GM21526 (cell line): ENCODE measurements around the gene NOP14.
"Not testable (repeated sequence)": the region's sequence is repeated elsewhere in the genome, so short reads cannot be mapped to it uniquely, and the experiment has no call there.

ENCODE experiments used
- ATAC-seq: cut with Tn5 transposase; IDR thresholded peaks from one replicate; pipeline ENCODE4 v1.9.1; 2021; ENCODE audit warnings: moderate library complexity; ENCODE audit not compliant: unreplicated experiment, low FRiP score

The NOP14 gene

GRCh38 chr4:2963175-2963965 is at the start of gene NOP14, which contains the start of gene GRK4:
NOP14 (minus strand) TSS chr4:2963406; CDS start chr4:2963319, 87 bp downstream.
GRK4 (plus strand) TSS chr4:2963571; CDS start chr4:2964071, 500 bp downstream.
- ATAC-seq: peak; percentile 87

DNA sequence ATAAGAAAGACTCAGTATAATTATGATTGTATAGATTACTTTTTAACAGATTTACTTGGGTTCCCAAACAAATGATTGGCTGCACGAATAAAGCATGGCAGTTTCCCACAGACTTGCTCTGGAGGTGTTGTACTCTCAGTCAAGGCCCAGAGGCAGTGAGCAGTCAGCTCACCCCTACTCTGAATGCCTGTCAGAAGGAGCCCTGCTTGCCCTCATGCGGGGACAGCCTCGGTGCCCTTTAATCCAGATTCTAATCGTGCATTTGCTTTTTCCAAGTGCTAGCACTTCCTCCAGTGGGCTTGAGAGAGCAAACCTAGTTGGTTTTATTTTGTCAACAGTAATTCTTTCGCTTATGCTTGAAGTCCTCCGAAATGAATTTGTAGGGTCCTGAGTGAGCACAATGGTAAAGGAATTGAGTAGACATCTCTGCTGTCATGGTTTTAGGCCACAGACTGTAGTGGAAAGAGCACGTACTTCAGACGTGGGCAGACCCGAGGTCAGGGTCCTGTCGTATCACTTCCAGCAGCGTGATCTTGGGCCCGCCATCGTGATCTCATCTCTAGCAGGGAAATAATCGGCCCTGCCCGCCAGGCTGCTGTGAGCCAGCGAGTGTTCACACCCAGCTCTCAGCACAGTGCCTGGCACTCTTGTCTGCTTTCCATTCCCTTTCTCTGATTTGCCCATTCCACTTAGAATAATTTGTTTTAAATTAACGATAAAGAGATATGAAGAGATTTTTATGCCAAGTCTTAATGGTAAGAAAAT is 48.4 kb upstream of the NOP14 start:
- ATAC-seq: no peak

DNA sequence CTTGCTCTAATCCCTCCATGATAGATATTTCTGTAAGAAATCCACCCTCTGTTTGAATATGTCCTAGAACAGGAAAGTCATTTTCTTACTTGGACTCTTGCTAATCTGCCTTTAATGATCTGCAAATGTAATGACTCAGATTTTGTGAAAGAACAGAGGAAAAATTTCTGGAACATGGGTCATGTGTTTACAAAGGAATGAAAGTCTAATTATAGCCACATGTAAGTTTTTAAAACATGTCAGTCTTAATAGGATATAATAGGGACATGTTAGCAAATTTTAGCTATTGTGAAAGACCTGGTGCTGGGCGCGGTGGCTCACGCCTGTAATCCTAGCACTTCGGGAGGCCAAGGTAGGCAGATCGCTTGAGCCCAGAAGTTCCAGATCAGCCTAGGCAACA is 47.8 kb upstream of the NOP14 start:
- no peak for ATAC-seq

DNA sequence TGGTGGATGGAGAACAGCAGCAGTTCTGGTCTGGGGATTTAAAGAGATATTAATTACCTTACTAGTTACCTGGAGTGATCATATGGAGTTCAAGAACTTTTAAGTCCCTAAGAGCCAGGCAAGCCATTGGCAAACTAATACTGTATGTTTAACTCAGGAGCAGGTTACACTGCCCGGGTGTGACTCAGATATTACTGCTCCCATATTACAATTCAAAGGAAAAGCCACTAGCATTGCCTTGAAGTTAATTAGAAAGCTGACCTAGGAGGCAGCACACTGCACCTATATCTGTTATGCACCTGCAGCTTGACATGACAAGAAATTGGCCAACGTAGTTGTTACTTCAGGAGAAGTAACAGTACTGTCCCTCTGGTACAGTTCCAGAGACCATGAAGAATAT is 47.4 kb upstream of the NOP14 start:
- ATAC-seq: no peak

DNA sequence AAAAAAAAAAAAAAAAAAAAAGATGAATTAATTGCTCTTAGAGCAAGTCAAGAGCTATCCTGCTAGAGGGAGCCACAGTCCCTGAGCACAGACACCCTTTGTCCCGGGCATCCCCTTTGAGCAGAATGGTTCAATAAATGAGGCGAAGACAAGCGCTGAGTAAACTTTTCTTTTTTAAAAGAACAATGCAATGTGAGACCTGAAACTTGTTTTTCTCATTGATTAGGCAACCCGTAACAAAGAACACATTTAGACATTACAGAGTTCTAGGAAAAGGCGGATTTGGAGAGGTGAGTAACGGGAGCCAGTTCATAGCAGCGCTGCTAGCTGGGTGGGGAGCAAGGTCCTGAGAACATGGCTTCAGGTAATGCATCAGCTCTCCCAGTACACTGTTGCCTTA is 46.2 kb upstream of the NOP14 start:
- no peak for ATAC-seq

- ATAC-seq: no peak
Observed at GRCh38 chr4:3007724-3008123, 44.5 kb upstream of the NOP14 start.

DNA sequence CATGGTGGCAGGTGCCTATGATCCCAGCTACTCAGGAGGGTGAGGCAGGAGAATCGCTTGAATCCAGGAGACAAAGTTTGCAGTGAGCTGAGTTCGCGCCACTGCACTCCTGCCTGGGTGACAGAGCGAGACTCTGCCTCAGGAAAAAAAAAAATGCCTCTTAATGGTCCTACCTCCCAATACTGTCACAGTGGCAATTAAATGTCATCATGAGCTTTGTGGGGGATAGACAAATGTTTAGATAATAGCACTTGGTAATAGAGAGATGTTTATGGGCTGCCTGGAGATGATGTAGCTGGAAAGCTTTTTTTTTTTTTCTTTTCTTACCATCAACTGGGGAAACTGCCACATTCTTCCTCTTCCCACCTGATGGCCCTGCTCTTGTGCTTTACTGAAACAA is 33.2 kb upstream of the NOP14 start:
- ATAC-seq: no peak

- ATAC-seq: no peak
Observed at GRCh38 chr4:2995546-2996265, 32.5 kb upstream of the NOP14 start.

DNA sequence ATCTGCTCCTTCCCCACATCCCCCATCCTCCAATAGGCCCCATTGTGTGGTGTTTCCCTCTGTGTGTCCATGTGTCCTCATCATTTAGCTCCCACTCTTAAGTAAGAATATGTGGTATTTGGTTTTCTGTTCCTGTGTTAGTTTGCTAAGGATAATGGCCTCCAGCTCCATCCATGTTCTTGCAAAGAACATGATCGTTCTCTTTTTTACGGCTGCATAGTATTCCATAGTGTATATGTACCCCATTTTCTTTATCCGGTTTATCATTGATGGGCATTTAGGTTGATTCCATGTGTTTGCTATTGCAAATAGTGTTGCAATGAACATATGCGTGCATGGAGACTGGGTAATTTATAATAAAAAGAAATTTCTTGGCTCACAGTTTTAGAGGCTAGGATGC is 31.7 kb upstream of the NOP14 start:
- ATAC-seq: no peak

DNA sequence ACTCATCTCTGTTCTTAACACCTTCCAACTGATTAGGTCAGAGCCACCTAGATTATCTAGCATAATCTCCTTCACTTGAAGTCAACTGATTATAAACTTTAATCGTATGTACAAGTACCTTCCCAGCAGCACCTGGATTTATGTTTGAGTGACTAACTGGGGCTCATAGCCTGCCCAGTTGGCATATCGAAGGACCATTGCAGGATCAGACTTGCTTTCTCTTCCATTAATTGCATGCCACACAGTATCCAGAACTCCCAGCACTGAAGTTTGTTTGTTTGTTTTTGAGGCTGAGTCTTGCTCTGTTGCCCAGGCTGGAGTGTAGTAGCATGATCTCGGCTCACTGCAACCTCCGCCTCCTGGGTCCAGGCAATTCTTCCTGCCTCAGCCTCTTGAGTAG is 28.0 kb upstream of the NOP14 start:
- no peak for ATAC-seq

- ATAC-seq: not testable (repeated sequence)
Observed at GRCh38 chr4:2983715-2984114, 20.5 kb upstream of the NOP14 start.

DNA sequence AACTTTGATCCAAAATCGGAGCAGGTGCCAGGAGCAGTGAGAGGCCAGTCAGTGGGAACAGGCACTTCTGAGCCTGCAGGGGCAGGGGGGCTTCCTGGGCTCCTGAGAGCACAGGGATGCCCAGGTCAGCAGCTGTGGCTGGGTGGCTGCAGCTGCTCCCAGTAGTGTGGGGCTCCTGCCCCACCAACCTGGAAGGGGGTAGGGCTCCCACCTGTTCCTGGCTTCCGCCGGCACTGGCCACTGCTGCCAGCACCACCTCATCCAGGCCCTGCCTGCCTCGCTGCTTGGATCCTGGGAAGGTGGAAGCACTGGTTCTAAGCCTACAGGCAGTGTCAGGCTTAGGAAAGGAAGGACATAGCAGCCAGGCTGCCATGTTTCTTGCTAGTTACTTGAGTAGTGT is 18.8 kb upstream of the NOP14 start:
- no peak for ATAC-seq

DNA sequence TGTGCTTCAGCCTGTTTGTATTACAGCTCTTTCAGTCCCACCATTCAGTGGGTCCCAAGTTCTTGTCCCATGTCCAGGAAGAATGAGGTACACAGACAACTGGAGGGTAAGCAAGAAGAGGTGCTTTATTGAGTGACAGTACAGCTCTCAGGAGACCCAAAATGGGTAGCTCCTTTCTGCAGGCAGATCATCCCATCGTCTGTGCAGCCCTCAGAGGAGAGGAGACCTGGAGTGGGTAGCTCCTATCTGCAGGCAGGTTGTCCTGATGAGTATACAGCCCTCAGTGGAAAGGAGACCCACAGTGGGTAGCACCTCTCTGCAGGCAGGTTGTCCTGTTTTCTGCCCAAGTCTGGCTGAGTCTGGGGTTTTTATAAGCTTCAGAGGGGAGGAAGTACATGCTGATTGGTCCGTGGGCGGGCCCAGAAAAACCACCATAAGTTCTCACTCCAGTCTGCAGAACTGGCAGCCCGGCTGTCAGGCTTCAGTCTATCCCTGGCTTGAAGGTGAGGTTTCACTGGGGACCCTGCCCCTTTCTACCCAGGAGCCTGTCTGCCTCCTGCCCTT is 18.1 kb upstream of the NOP14 start:
- no peak for ATAC-seq

- no peak for ATAC-seq
Observed at GRCh38 chr4:2977211-2978088, 14.2 kb upstream of the NOP14 start.

GRCh38 chr4:2971275-2971674 is 8.1 kb upstream of the NOP14 start:
- no peak for ATAC-seq

GRCh38 chr4:2968381-2968780 is 5.2 kb upstream of the NOP14 start:
- ATAC-seq: no peak

- no peak for ATAC-seq
Observed at GRCh38 chr4:2965262-2965661, 2.1 kb upstream of the NOP14 start.

DNA sequence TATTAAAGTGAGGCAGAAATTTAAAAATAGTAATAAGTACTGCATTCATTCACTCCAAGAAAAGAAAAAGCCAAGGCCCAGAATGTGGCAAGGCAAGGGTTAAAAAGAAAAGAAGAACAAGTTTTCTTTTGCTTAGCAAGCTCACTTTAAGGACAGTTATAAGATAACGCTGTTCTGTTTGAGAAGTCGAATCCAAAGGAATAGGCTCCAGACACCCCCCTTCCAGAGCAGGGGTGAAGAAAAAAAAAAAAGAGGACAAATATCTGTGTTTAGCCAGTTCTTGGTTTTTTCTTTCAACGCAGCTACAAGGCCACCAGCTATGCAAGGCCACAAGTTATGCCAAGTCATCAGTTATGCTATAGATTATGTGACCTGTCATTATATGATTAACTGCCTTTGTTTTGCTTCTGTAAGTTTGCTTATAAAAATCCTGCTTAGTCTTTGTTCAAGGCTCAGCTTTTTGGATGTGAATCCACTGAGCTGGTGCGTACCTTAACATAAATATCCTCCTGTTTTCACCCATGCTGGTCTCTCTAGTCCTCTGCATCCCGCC is 1.6 kb upstream of the NOP14 start:
- ATAC-seq: no peak

DNA sequence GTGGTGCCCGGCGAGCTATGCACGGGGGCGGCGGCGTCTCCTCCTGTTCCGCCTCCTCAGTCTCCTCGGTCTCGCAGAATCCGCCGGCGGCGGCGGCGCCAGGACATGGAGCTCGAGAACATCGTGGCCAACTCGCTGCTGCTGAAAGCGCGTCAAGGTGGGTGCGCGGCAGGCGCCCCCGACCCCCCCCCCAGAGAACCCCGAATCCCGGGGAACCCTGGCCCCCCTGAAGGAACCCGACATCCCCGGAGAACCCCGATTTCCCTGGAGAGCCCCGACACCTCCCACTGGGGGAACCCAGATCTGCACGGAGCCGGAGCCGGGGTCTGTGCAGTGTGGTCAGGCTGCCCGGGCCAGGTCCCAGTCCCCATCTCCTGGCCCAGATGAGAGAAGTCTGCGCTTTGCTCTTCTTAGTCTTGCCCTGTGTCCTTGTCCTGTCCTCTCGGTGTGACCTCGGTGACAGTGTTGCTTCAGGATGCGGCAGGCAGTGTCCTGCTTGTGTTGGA is 813 bp upstream of the NOP14 start:
- ATAC-seq: peak; percentile 21
